ENCODE measurements around the gene YOD1.

YOD1 gene

GRCh38 chr1:207033302-207033701, 17.7 kb downstream of the YOD1 start:
- Histone ChIP-seq H3K4me1 (ENCODE audit: insufficient read depth, low read length) (no peaks in the 10 kb centered on the region), H2AFZ (ENCODE audit: low read depth, low read length) (no peak overlapping the region), H3K9me3 (ENCODE audit: insufficient read depth, low read length, severe bottlenecking) (no peaks in the 10 kb centered on the region), H3K9ac (ENCODE audit: low read depth, low read length) (no peak overlapping the region), H3K4me2 (ENCODE audit: insufficient read depth, low read length) (no peak overlapping the region), H3K27me3 (ENCODE audit: insufficient read depth, low read length, poor library complexity) (peaks cover 54% of the 10 kb centered on the region), H3K79me2 (ENCODE audit: insufficient read depth, low read length) (no peaks in the 10 kb centered on the region), H4K20me1 (ENCODE audit: insufficient read depth, low read length) (no peaks in the 10 kb centered on the region), H3K27ac (ENCODE audit: low read length) (no peak overlapping the region), H3K4me3 (ENCODE audit: low read depth in 1 of 2, low read length in 2 of 2) (no peak overlapping the region), H3K36me3 (ENCODE audit: insufficient read depth, low read length) (no peaks in the 10 kb centered on the region)
- TF ChIP-seq EZH2 (IDR thresholded peaks at IDR 0.05; ENCODE audit: borderline replicate concordance, low read depth, low read length, severe bottlenecking) (no peak), CTCF (IDR thresholded peaks at IDR 0.05; ENCODE audit: borderline replicate concordance, extremely low read depth, low read length, poor library complexity, severe bottlenecking) (no peak)
- DNase-seq (no peak), ATAC-seq (ENCODE audit: insufficient read depth, low read depth) (no peak)

DNA sequence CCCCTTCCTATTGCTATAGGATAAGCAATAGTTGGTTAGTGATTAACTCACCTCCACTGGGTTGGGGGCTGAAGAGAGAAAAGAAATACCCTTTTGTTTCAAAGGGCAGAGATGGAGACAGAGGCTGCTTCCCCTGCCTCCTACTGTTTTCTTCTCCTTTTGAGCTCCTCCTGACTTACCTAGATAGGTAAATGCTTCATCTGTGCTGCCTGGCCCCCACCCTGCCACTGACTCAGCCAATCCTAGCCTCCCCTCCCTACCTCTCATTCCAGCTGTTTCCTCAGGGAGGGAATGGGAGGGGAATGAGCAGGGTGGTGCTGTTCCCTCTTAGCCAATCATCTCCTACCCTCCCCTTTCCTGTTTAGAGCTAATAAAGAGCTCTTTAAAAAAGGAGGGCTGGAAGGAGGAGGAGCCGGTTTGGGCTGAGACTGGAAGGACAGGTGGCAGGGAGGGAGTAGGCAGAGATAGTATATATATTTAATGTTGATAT, 18.4 kb downstream of the YOD1 start, which contains the start of gene C1orf116:
TSS of gene C1orf116 (minus strand) at position 229 of the 490 bp plus-strand sequence. CDS start 5,158 bp downstream, outside the sequence.
- no peaks in the 10 kb centered on the region for H4K20me1 ChIP-seq (ENCODE audit: insufficient read depth, low read length)

DNA sequence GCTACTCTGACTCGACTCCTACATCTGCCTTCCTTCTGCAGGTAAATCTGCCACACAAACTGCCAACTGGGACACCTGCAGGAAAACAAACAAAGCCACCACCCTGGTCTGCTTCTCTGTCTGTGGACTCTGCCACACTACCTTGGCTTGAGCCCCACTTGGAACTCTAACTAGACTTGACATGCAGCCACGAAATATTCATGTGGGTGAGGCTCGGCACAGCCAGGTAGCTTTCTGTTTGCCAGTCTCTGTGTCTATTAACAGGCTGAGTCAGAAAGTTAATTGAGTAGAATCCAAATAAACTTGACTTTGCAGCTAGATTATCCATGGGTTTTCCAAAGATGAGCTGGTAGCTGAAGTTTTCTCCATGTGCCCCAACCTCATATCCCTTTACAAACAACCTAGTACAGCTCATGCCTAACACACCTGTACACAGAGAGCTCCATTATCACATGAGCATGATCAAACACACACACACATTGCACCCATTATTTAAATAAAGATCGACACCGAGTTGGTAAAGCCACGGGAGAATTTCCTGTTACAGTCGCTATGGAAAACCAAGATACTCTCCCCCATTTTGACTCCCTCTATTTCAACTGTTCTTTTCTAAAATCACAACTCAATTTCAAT, 19.3 kb downstream of the YOD1 start:
- H3K4me1 ChIP-seq (ENCODE audit: insufficient read depth, low read length), result no peaks in the 10 kb centered on the region
- DNase-seq (no peak), ATAC-seq (ENCODE audit: insufficient read depth, low read depth) (no peak)
- no peak overlapping the region for H3K27ac ChIP-seq (ENCODE audit: low read length)
- H3K79me2 ChIP-seq (ENCODE audit: insufficient read depth, low read length), result no peaks in the 10 kb centered on the region
- H4K20me1 ChIP-seq (ENCODE audit: insufficient read depth, low read length), result no peaks in the 10 kb centered on the region
- H3K4me2 ChIP-seq (ENCODE audit: insufficient read depth, low read length), result no peak overlapping the region
- no peak overlapping the region for H3K9ac ChIP-seq (ENCODE audit: low read depth, low read length)
- H3K9me3 ChIP-seq (ENCODE audit: insufficient read depth, low read length, severe bottlenecking), result no peaks in the 10 kb centered on the region
- TF ChIP-seq CTCF (IDR thresholded peaks at IDR 0.05; ENCODE audit: borderline replicate concordance, extremely low read depth, low read length, poor library complexity, severe bottlenecking) (no peak), EZH2 (IDR thresholded peaks at IDR 0.05; ENCODE audit: borderline replicate concordance, low read depth, low read length, severe bottlenecking) (no peak)
- H3K4me3 ChIP-seq (ENCODE audit: low read depth in 1 of 2, low read length in 2 of 2), result no peak overlapping the region
- H3K36me3 ChIP-seq (ENCODE audit: insufficient read depth, low read length), result no peaks in the 10 kb centered on the region
- no peak overlapping the region for H2AFZ ChIP-seq (ENCODE audit: low read depth, low read length)
- H3K27me3 ChIP-seq (ENCODE audit: insufficient read depth, low read length, poor library complexity), result peaks cover 56% of the 10 kb centered on the region

More for the DNA sequence above, 18.4 kb downstream of the YOD1 start, which contains the start of gene C1orf116:
- no peak for DNase-seq
- Histone ChIP-seq H3K79me2 (ENCODE audit: insufficient read depth, low read length) (no peaks in the 10 kb centered on the region), H3K9ac (ENCODE audit: low read depth, low read length) (no peak within 1 kb of the TSS), H3K4me2 (ENCODE audit: insufficient read depth, low read length) (no peak within 1 kb of the TSS), H3K27ac (ENCODE audit: low read length) (no peak within 1 kb of the TSS), H3K4me3 (ENCODE audit: low read depth in 1 of 2, low read length in 2 of 2) (no peak within 1 kb of the TSS), H3K9me3 (ENCODE audit: insufficient read depth, low read length, severe bottlenecking) (no peaks in the 10 kb centered on the region), H2AFZ (ENCODE audit: low read depth, low read length) (no peak within 1 kb of the TSS), H3K4me1 (ENCODE audit: insufficient read depth, low read length) (no peaks in the 10 kb centered on the region), H3K27me3 (ENCODE audit: insufficient read depth, low read length, poor library complexity) (peaks cover 51% of the 10 kb centered on the region), H3K36me3 (ENCODE audit: insufficient read depth, low read length) (no peaks in the 10 kb centered on the region)
- ATAC-seq (ENCODE audit: insufficient read depth, low read depth), result no peak
- TF ChIP-seq EZH2 (IDR thresholded peaks at IDR 0.05; ENCODE audit: borderline replicate concordance, low read depth, low read length, severe bottlenecking) (no peak), CTCF (IDR thresholded peaks at IDR 0.05; ENCODE audit: borderline replicate concordance, extremely low read depth, low read length, poor library complexity, severe bottlenecking) (no peak)
